KBM-7 (cell line): ENCODE data around the gene UNC13A.
"Not testable (repeated sequence)": the region's sequence is repeated elsewhere in the genome, so short reads cannot be mapped to it uniquely, and the experiment has no call there.

Source experiments
- DNase-seq: peaks from one replicate; pipeline ENCODE4 v3.0.0-alpha.2; 2015
- in situ Hi-C: fragments of 300-500 bp; cut with MboI; formaldehyde crosslinking; loops from 2 replicates; pipeline ENCODE4 v1.14.3; 2020; ENCODE audit warnings: low sequenced_read_pairs, low pct_unique_long_range_greater_than_20kb, mixed read lengths

Gene UNC13A

GRCh38 chr19:17555480-17555928, 132.7 kb downstream of the UNC13A start, which contains the start of gene COLGALT1:
COLGALT1 (plus strand) TSS chr19:17555649; CDS start chr19:17555714, 65 bp downstream.
- in situ Hi-C loops: no loop called here
- peak; percentile 97 for DNase-seq

- DNase-seq: no peak
- in situ Hi-C loops: no loop called here
Measured at GRCh38 chr19:17554968-17555479, 133.1 kb downstream of the UNC13A start.

GRCh38 chr19:17553256-17553655, 134.9 kb downstream of the UNC13A start:
- in situ Hi-C loops: no loop called here
- DNase-seq: peak; percentile 87

- in situ Hi-C loops, DNase-seq: not testable (repeated sequence)
Measured at GRCh38 chr19:17552735-17553134, 135.4 kb downstream of the UNC13A start.
